HG03097 (cell line): ENCODE results near the gene PPP2R5C.
"Not testable (repeated sequence)": the region's sequence is repeated elsewhere in the genome, so short reads cannot be mapped to it uniquely, and the experiment has no call there.

Experiments used
- ATAC-seq: cut with Tn5 transposase; IDR thresholded peaks from one replicate; pipeline ENCODE4 v1.9.1; 2021; ENCODE audit not compliant: unreplicated experiment, low FRiP score

Gene PPP2R5C

DNA sequence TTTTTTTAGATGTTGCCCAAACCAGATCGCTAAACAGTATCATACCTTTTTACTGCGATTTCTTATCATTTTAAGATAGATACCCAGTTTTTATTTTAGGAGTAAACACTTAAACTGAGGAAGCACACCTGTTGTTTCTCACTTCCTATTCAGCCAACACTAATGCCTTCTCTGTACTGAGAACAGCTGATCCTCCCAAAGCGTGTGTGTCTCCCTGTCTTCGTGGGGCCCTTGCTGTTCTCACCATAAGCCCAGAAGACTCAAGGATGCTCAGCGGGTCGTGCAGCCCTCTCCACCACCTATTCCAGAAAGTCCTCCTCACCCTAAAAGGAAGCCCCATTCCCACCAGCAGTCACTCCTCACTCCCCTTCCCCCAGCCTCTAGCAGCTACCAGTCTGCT is 14.8 kb downstream of the PPP2R5C start:
- no peak for ATAC-seq

DNA sequence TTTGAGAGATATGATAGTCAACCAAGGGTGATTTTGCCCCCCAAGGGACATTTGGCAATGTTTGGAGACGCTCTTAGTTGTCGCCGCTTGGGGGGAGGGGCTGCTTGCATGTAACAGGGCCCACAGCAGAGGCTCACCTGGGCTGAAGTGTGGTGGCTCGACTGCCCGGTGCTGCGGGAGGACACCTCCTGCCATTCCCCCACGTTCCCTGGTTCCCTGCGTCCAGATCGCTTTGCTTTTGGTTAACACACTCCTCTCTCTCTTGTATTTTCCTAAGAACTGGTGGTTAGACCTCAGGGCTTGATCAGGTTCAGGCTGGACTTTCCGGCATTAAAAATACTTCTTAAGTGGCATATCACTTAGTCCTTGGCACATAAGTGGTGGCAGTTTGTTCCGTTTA is 18.9 kb downstream of the PPP2R5C start:
- ATAC-seq: no peak

DNA sequence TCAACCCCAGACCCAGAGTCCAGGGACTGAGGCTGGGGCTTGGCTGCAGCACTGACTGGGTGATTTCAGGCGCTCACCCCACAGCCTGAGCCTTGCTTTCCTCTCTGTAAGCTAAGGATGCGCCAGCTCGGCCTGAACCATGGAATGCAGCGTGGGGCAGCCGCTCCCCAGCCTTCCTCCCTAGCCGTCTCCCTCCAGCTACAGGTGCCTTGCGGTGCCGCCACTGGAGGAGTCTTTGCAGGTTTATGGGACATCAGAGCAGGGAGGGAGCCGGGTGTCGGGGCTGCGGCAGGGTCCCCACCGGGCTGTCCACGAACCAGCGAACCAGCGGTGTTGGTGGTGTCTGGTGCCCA is 19.4 kb downstream of the PPP2R5C start:
- ATAC-seq: no peak

DNA sequence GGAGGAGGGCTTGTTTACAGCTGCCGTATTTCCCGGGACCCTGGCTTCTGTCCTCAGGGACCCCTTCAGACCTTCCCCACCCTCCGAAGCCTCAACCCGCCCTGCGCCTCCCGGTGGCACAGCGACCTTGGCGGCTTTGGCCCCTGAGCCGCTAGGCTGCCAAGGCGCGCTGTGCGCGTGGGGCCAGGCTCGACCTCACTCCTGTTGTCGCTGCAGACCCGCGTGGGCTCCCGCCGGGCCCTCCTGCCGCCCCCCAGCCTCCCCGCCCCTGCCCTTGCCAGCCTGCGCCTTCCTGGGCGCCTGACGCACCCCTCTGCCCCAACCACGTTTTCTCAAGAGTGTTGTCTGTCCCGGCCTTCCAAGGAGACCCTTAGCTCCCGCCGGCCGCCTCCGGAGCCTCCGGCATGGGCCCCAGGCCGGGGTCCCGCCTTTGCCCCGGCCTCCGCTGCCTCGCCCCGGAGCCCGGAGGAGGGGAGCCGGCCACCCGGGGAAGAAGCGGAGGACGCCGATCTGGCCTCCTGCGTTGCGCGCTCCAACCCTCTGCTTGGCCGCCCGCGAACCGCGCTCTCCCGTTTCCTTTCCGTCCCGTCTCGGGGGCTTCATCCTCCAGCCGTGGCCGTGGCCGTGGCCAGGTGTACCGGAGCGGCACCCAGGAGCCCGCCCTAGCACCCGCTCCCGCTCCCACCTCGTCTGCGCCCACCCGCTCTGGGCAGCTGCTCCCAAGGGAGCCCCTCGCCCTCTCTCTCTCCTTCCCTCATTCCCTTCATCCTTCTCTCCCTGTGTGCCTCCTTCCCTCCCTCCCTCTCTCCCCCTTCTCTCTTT is 19.9 kb downstream of the PPP2R5C start:
- ATAC-seq: no peak

DNA sequence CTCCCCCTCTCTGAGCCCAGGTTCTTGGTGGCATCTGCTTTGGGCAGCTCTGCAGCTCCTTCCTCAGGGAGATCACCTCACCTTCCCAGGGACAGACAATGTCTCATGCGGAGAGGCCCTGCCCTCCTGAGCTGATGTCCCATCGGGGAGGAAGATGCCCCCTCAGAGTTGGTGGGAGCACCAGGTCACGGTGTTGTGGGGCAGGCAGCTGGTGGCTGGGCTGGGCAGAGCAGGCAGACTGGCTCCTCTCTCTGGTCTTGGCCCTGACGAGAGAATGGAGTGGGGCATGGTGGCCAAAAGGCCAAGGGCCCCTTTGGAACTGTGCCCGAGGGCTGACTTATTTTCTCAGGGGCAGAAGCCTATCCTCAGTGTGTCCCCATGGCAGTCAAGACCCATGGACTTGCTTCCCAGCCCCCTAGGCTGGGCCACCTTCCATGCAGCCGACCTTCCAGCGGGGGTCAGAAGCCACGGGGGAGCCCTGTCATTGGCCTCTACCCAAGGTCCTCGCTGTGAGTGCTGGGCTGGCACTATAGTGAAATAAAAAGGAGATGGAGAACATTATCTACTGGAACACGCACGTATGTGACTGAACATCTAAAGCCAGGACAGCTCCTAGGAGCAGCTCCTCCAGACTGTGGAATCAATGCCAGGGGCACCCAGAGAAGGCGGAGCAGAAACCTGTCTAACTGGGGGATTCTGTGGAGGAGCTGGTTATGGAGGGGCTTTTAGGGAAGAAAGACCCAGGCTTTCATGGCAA is 21.9 kb downstream of the PPP2R5C start:
- no peak for ATAC-seq

DNA sequence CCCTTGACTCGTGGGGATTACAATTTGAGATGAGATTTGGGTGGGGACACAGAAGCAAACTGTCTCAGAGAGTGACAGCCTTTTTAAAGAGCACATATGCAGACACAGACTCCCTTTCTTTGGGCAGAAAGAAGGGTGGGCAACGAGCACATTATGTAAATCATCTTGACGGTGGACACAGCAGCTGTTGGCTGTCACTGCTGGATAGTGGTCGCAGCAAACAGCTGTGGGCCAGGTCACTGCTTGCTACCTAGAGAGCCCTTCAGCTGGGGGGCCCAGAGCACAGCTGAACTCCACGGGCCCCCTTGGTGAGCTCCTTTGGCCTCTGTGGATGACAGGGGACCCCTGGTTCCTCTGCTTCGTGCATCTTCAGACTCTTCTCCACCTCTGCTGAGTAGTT is 23.1 kb downstream of the PPP2R5C start:
- no peak for ATAC-seq

DNA sequence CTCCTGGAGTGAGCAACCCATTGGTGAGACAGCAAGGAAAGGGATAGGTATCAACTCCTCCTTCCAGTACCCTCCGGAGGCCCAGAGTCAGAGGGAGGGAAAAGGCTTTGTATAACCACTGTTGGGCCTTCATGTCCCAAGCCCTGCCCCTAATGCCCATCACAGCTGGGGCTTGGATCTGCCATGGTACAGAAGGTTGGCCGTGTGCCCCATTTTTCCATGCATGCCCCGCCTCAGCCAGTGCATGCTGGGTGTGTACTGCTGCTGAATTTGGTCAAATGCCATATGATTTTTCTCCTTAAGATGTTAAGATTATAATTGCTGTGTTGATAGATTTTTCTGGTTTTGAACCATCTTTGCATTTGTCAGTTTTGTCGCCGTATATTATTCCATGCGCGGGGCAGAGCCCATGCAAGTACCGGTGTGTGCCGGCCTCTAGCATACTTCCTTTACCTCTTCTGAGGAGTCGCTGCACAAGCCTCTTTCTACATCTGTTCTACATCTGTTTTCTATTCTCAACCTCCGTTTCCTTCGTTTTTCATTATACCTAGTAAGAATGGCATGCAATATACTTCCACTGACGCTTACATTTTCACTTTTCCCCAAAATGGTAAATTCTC is 26.6 kb downstream of the PPP2R5C start:
- ATAC-seq: no peak

DNA sequence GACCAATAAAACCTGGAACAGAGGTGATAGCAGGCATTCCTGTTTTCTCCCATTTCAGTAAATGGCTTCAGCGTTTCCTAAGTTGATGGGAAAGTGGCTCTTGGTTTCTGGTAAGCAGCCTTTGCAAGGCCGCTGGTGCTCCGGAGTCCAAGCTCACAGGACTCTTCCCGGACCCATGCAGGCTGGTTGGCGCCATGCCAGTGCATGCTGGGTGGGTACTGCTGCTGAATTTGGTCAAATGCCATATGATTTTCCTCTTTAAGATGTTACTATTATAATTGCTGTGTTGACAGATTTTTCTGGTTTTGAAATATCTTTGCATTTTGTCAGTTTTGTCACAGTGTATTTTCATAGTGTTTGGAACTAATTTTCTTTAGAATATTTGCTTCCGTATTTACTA is 27.7 kb downstream of the PPP2R5C start:
- no peak for ATAC-seq

DNA sequence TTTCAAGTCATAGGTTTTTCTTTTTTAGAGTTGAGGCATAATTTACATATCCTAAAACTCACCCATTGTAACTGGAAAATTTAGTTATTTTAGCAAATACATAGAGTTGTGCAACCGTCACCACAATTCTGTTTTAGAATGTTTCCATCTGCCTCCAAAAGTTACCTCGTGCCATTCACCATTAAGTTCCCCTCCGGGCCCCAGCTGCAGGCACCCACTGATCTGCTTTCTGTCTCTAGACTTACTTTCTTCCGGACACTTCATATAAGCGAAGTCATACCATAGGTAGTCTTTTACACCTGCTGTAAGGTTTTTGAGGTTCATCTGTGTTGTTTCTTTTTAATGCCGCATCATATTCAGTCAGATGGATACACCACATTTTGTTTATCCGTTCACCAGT is 28.7 kb downstream of the PPP2R5C start:
- ATAC-seq: no peak

DNA sequence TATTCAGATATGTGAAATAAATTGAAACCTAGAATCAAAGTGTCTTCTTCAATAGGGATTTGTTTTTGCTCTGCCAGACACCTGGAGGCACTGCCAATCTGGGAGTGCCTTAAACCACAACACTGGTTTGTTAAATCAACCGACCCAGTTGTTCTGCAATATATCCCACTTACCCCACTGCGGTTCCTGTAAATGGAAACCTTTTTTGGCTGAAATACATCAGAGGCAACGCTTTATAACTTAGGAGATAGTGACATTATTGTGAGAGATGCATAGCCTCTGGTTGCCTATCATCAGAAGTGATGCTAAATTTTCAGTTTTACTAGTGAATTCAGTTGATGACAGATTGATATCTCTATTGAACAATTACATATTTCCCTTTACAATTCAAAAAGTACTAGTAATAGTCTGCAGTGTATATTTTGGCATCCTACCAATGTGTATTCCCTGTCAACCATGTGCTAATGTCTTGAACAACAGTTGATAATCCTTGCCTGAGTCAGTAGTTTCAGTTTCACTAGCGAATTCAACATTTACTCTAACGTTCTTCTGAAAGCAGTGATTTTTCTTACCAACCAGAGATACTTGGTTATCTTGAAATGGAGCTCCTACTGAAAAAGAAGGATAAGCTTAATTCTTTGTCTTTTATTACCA is 30.5 kb downstream of the PPP2R5C start:
- no peak for ATAC-seq

DNA sequence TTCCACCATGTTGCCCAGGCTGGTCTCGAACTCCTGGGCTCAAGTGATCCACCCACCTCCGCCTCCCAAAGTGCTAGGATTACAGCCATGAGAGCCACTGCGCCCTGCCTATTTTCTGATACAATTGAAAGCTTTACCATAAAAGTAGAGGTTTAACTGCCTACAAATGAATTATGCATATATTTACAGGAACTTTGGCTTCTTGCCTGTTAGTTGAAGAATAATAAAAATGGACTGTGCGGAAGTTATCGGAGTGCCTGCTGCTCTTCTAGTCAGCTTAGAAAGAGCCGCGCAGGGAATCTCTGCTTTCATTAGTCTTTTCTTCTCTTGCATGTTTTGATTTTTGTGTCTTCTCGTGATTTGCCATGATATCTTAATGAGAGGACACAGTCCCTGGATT is 34.5 kb downstream of the PPP2R5C start:
- no peak for ATAC-seq

DNA sequence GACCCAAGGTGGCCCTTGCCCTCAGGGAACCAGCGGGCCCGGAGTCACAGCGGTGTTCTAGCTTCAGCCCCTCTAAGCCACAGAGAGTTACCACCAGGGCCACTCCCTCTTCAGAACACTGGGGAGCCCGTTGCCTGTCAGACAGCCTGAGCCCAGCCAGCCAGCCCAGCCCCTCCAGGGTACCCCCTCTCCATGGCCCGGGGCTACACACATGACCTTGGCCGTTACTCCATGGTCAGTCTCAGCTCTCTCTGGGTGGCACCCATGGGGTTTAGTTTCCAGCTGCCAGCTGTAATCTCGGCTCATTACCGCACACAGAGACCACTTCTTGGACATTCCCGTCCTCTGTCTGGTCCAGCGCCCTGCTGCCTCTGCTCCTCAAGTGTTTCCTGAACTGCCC is 35.0 kb downstream of the PPP2R5C start:
- no peak for ATAC-seq

DNA sequence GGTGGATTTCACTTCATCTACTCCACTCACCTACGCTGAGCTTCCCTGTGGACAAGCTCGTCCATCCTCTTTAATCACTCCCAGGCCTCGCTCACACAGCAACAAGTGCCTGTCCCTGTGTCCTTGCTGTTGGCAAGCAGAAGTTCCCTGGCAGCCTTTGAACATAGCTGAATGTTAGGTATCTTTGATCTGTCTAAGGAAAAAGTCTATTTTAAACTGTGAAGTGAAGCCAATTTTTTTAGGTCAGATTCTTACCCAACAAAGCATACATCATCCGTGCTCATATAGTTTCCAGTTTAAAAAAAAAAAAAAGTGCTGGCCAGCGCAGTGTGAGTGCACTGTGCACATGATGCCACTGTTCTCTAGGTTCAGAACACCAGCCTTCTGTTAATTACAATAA is 36.3 kb downstream of the PPP2R5C start:
- no peak for ATAC-seq

DNA sequence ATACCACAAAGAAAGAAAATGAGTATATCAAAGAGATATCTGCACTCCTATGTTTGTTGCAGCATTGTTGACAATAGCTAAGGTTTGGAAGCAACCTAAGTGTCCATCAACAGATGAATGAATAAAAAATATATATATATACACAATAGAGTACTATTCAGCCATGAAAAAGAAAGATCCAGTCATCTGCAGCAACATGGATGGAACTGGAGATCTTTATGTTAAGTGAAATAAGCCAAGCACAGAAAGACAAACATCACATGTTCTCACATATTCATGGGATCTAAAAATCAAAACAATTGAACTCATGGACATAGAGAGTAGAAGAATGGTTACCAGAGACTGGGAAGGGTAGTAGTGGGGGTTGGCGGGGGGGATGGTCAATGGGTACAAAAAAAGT is 42.9 kb downstream of the PPP2R5C start:
- ATAC-seq: not testable (repeated sequence)

DNA sequence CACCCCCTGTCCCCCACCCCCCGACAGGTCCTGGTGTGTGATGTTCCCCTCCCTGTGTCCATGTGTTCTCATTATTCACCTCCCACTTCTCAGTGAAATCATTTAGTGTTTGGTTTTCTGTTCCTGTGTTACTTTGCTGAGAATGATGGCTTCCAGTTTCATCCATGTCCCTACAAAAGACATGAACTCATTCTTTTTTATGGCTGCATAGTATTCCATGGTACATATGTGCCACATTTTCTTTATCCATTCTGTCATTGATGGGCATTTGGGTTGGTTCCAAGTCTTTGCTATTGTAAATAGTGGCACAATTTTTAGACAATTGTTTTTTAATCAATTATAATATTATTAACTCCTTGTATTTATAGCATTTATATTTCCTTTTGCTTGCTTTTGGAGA is 44.7 kb downstream of the PPP2R5C start:
- not testable (repeated sequence) for ATAC-seq

DNA sequence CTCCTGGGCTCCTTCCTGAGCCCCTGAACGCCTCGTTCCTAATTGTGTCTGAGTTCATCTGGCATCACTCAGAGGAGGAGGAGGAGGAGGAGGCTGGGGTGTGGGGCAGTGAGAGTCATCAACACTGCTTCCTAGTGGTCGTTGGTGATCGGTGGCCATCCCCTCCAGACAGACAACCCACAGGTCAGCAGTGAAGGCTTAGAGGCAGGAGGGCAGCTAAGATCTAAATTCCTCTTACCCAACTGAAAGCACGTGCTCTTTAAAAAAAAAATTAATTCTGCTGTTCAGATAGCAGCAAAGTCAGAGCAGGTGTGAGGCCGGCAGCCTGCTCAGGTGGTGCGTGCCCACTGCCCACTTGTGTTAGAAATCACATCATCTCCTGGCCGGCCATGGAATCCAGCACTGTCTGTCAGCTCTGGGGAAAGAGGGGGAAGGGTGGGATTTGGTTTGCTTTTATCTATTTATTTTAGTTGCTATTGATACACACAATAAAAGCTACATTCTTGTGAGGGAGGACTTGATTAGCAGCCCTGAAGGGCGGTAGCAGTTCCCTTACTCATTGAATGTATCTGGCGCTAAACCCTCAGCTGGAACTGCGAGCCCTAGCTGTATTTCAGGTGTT is 46.6 kb downstream of the PPP2R5C start:
- ATAC-seq: no peak

DNA sequence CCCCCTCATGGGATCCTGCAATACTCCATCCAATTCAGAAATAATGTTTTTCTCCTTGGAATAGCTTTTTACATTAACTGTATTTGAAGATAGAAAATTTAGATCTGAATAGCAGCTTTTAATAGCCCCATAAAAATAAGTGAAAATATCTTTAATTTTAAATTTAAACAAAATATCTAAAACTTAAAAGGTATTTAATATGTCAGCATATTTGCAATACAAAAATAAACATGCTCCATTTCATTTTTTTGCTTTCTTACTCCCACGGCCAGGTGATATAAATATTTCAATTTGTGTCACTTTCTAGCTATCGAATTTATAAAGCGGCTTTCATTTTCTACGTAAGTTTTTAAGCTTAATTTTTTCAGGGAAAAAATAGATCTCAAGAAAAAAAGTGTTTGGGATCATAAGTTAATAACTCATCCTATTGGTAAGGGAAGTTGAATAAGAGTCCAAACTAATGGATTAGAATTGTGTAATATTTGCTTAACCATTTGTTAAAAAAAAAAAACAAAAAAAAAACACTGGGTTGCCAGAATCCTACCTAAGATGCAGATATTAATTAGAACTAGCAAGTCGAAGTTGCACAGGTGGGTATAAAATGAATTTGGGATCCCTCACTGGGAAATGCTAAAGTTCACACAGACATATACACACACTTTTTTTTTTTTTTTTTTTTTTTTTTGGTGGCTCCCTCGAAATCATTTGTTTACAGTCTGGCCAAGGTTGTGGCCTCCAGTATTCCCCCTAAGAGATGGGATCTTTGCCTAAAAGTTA is 47.6 kb downstream of the PPP2R5C start:
- ATAC-seq: no peak

DNA sequence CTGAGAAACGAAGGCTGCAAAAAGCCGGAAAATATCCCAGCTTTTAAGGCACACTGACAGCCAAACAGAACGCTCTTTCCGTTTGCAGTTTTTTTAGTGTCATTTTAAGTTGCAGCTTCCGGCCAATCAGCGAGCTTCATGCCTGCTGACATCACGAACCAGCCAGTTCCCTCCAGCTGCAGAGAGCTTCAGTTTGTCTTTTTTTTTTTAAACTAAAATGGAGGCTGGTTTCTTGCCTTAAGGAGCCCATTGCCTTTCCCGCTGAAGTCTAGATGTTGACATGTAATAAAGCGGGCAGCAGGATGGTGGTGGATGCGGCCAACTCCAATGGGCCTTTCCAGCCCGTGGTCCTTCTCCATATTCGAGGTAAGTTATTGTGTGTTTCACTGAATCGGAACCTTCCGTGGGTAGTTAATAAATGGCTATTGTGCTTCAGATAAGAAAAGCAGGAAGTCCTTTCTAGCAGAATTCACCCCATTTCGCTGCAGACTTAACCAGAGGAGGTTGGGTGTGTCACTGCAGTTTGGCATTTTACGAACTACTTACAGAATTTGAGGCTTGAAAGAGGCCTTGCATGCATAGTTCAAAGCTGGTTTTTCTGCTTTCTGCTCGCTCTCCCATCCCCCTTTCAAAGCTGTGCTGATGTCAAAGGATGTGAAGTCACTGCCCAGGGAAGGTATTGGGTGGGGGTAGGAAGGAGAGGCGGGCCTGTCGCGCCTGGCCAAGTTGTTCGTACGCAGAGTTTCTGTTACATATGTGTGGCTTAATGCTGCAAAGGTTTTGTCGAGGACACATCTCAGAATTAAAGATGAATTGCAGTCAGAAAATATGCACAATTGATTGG is 48.4 kb downstream of the PPP2R5C start:
- ATAC-seq: peak; percentile 70
